Endothelial cell of umbilical vein (primary cell): ENCODE results near the gene ROPN1B. TPM values are rescaled to one million over a fixed set of nuclear protein-coding genes. Genes with fewer than 3 reads are reported as not detected.

Experiments used
- BruUV-seq: library from RNA; stranded (reverse); fragments of 400-500 nt; replicated peaks from 2 replicates; lab custom pipeline; 2021; lab: Mats Ljungman, UMichigan
- CTCF ChIA-PET: fragments of 300-600, 350-600 bp; sonication (Branson Sonifier 250); formaldehyde crosslinking; loops from one replicate; lab custom pipeline; 2021; ENCODE audit warnings: antibody characterized with exemption, inconsistent platforms; lab: Charles Lee
- POLR2A ChIA-PET: fragments of 300-600, 350-600 bp; sonication (Branson Sonifier 250); formaldehyde crosslinking; loops from one replicate; lab custom pipeline; 2021; ENCODE audit warnings: antibody characterized with exemption, inconsistent platforms; lab: Charles Lee
- DNase-seq: peaks from one replicate; pipeline ENCODE4 v3.0.0-alpha.2; 2011; ENCODE audit warnings: low read depth, low spot score
- FAIRE-seq: peaks from 2 replicates; lab custom pipeline; 2011; peaks lifted over from hg19 to GRCh38; lab: Jason Lieb, UNC
- H2AFZ ChIP-seq: 2 replicates; pipeline ENCODE4 v1.6.0; 2012; ENCODE audit warnings: low read depth, low read length, control low read depth, inconsistent platforms
- H3K27ac ChIP-seq: 2 replicates; pipeline ENCODE4 v1.5.1; 2011; ENCODE audit warnings: low read depth, mild to moderate bottlenecking, control low read depth, low read length, moderate library complexity; ENCODE audit not compliant: insufficient read depth
- H3K27me3 ChIP-seq, 2 experiments: 2 replicates each; pipeline versions ENCODE4 v1.6.0 to v1.6.1; 2011; ENCODE audit warnings: low read length in 2 of 2, mixed read lengths in 1 of 2; ENCODE audit not compliant: control insufficient read depth in 2 of 2, insufficient read depth in 2 of 2
- H3K36me3 ChIP-seq, 2 experiments: 2 replicates in 1 of 2; 3 replicates in 1 of 2; pipeline ENCODE4 v1.5.1; 2011; ENCODE audit warnings: low read length in 2 of 2, mild to moderate bottlenecking in 1 of 2, moderate library complexity in 1 of 2; ENCODE audit not compliant: control insufficient read depth in 2 of 2, insufficient read depth in 2 of 2; ENCODE audit errors: extremely low read depth in 1 of 2
- H3K4me1 ChIP-seq: 3 replicates; pipeline ENCODE4 v1.5.1; 2011; ENCODE audit warnings: mild to moderate bottlenecking, low read length; ENCODE audit not compliant: control insufficient read depth, insufficient read depth; ENCODE audit errors: extremely low read depth
- H3K4me2 ChIP-seq: 2 replicates; pipeline ENCODE4 v1.6.1; 2011; ENCODE audit warnings: low read length, control low read depth, mixed read lengths; ENCODE audit not compliant: insufficient read depth
- H3K4me3 ChIP-seq, 3 experiments: fragments of 200-600 bp in 1 of 3; sonication (generic), shearing (Covaris generic) in 1 of 3; replicated peaks in 1 of 3; 2 replicates each; pipeline ENCODE4 v1.5.1; 2011 to 2016; ENCODE audit warnings: control low read depth in 3 of 3, low read length in 3 of 3, mild to moderate bottlenecking in 2 of 3, inconsistent platforms in 1 of 3, low read depth in 1 of 3, moderate library complexity in 1 of 3; ENCODE audit not compliant: insufficient read depth in 1 of 3
- H3K79me2 ChIP-seq: 2 replicates; pipeline ENCODE4 v1.6.0; 2012; ENCODE audit warnings: low read length, inconsistent platforms; ENCODE audit not compliant: control insufficient read depth, insufficient read depth
- H3K9ac ChIP-seq: replicated peaks from 2 replicates; pipeline ENCODE3; 2011; ENCODE audit warnings: low read length, control low read depth; ENCODE audit not compliant: insufficient read depth; ENCODE audit errors: extremely low read depth
- H3K9me1 ChIP-seq: replicated peaks from 3 replicates; pipeline ENCODE4 v1.6.0; 2011; ENCODE audit warnings: mild to moderate bottlenecking, low read length; ENCODE audit not compliant: control insufficient read depth, insufficient read depth; ENCODE audit errors: extremely low read depth
- H3K9me3 ChIP-seq: replicated peaks from 2 replicates; pipeline ENCODE4 v1.5.1; 2012; ENCODE audit warnings: low read length, inconsistent platforms; ENCODE audit not compliant: control insufficient read depth, insufficient read depth
- H4K20me1 ChIP-seq: replicated peaks from 2 replicates; pipeline ENCODE3; 2011; ENCODE audit warnings: mild to moderate bottlenecking, low read length; ENCODE audit not compliant: control insufficient read depth, insufficient read depth; ENCODE audit errors: extremely low read depth
- CTCF ChIP-seq, 2 donors: IDR thresholded peaks; 1 replicate in 1 of 2; 2 replicates in 1 of 2; pipeline ENCODE4 v1.5.1; 2011; ENCODE audit warnings: low read length in 2 of 2, mild to moderate bottlenecking in 2 of 2, moderate library complexity in 2 of 2, control low read depth in 1 of 2, inconsistent platforms in 1 of 2, low read depth in 1 of 2; ENCODE audit not compliant: insufficient read depth in 1 of 2; ENCODE audit errors: extremely low read depth in 1 of 2
- EZH2 ChIP-seq: IDR thresholded peaks from 2 replicates; pipeline ENCODE4 v1.6.1; 2012; ENCODE audit warnings: borderline replicate concordance, low read depth, mild to moderate bottlenecking, moderate library complexity, low read length, inconsistent platforms; ENCODE audit not compliant: severe bottlenecking
- FOS ChIP-seq: IDR thresholded peaks from 2 replicates; pipeline ENCODE4 v1.6.1; 2011; ENCODE audit warnings: mild to moderate bottlenecking, low read length, moderate library complexity, borderline replicate concordance; ENCODE audit not compliant: insufficient read depth
- GATA2 ChIP-seq: IDR thresholded peaks from 2 replicates; pipeline ENCODE4 v1.7.0; 2011; ENCODE audit warnings: low read depth, mild to moderate bottlenecking, moderate library complexity, mixed read lengths, low read length; ENCODE audit not compliant: insufficient read length, insufficient read depth
- JUN ChIP-seq: IDR thresholded peaks from 2 replicates; pipeline ENCODE4 v1.6.1; 2011; ENCODE audit warnings: borderline replicate concordance, low read depth; ENCODE audit not compliant: insufficient read length, insufficient read depth
- MAX ChIP-seq: IDR thresholded peaks from 2 replicates; pipeline ENCODE4 v1.6.1; 2011; ENCODE audit not compliant: insufficient read depth, insufficient read length
- MYC ChIP-seq: IDR thresholded peaks from one replicate; pipeline ENCODE4 v1.6.1; 2011; ENCODE audit warnings: mild to moderate bottlenecking, low read depth, low read length
- POLR2A ChIP-seq: IDR thresholded peaks from 2 replicates; pipeline ENCODE4 v1.6.1; 2012; ENCODE audit warnings: low read depth, mild to moderate bottlenecking, control low read depth, low read length
- POLR2AphosphoS5 ChIP-seq: IDR thresholded peaks from 2 replicates; pipeline ENCODE4 v1.6.1; 2012; ENCODE audit warnings: low read depth, mild to moderate bottlenecking, control low read depth, low read length, moderate library complexity; ENCODE audit not compliant: insufficient read depth
- dilution Hi-C: fragments of 300-500 bp; cut with MboI; formaldehyde crosslinking; loops from one replicate; pipeline ENCODE4 v1.15.0; 2019; ENCODE audit warnings: low sequenced_read_pairs; ENCODE audit not compliant: extremely low pct_ligation_motif_present
- intact Hi-C: fragments of 100-400 bp; cut with micrococcal nuclease; formaldehyde crosslinking; loops from one replicate; pipeline ENCODE4 v1.10.0; 2022
- polyA plus RNA-seq, 4 experiments: library from polyadenylated mRNA; depleted of rRNA in 3 of 4; stranded (reverse) in 3 of 4; unstranded in 1 of 4; fragments of >200 nt; gene quantifications; 2 replicates each; pipeline versions ENCODE4 v1.2.1 to v1.2.3, GENCODE V29; 2011 to 2012; ENCODE audit warnings: missing spikeins in 1 of 4
- total RNA-seq: library from RNA; stranded (reverse); gene quantifications from 2 replicates; pipeline ENCODE4 v1.2.3, GENCODE V29; 2021

ROPN1B gene
- total and polyA plus RNA-seq, 2 donors (not counting 3 experiments of a cell fraction or from before 2014, with no cell fraction given) = not detected

GRCh38 chr3:126013751-126014156, 44.8 kb downstream of the ROPN1B start:
- FAIRE-seq = no peak
- H3K27ac ChIP-seq = no peak overlapping the region
- BruUV-seq = no TSS peak
- intact Hi-C loops = no loop called here
- dilution Hi-C loops = no loop called here
- no peak overlapping the region for H3K4me3 ChIP-seq
- CTCF ChIA-PET = no interaction called here
- peaks cover 0 to 6% of the 10 kb centered on the region in 2 experiments for H3K36me3 ChIP-seq
- H4K20me1 ChIP-seq = no peaks in the 10 kb centered on the region
- no peaks in the 10 kb centered on the region for H3K27me3 ChIP-seq
- POLR2A ChIA-PET = no interaction called here
- no peak overlapping the region for H3K9ac ChIP-seq
- H3K4me2 ChIP-seq = no peak overlapping the region
- DNase-seq = no peak
- H3K79me2 ChIP-seq = no peaks in the 10 kb centered on the region
- H2AFZ ChIP-seq = no peak overlapping the region
- no peaks in the 10 kb centered on the region for H3K9me3 ChIP-seq
- no peaks in the 10 kb centered on the region for H3K4me1 ChIP-seq
- TF ChIP-seq POLR2A = no peak
- no peak for TF ChIP-seq MYC
- TF ChIP-seq FOS = no peak
- no peak for TF ChIP-seq GATA2
- TF ChIP-seq CTCF (IDR thresholded peaks at IDR 0.05; ENCODE audit: extremely low read depth in 1 of 2, insufficient read depth in 1 of 2, low read depth in 1 of 2, low read length in 2 of 2) = no peak
- TF ChIP-seq POLR2AphosphoS5 = no peak
- no peak for TF ChIP-seq MAX
- TF ChIP-seq JUN = no peak
- no peak for TF ChIP-seq EZH2
- no peaks in the 10 kb centered on the region for H3K9me1 ChIP-seq
